HepG2 (cell line): Measurements from ENCODE around the gene PRSS33. TPM values are rescaled to one million over a fixed set of nuclear protein-coding genes. Genes with fewer than 3 reads are reported as not detected.

Experiments
- FOXM1 ChIP-seq: sonication (generic); formaldehyde crosslinking; IDR thresholded peaks from 2 replicates; pipeline ENCODE4 v1.5.0; 2020; ENCODE audit warnings: missing genetic modification reagents
- KDM4B ChIP-seq: sonication (generic); formaldehyde crosslinking; IDR thresholded peaks from 2 replicates; pipeline ENCODE4 v1.4.0; 2020; ENCODE audit warnings: missing genetic modification reagents
- NCOA1 ChIP-seq: sonication (generic); formaldehyde crosslinking; IDR thresholded peaks from 2 replicates; pipeline ENCODE4 v1.9.0; 2021; ENCODE audit warnings: missing genetic modification reagents
- NKX3-1 ChIP-seq: sonication (generic); formaldehyde crosslinking; IDR thresholded peaks from 2 replicates; pipeline ENCODE4 v1.5.0; 2020; ENCODE audit warnings: missing genetic modification reagents
- NONO ChIP-seq, 2 experiments: fragments of 450-650 bp in 1 of 2; sonication (generic) in 1 of 2; formaldehyde crosslinking in 1 of 2; IDR thresholded peaks in 1 of 2; conservative IDR thresholded peaks in 1 of 2; 2 replicates each; pipeline versions ENCODE4 v1.6.1 to v1.8.0; 2017 to 2022; ENCODE audit warnings: mild to moderate bottlenecking in 1 of 2, missing genetic modification reagents in 1 of 2, moderate library complexity in 1 of 2
- PAWR ChIP-seq: sonication (generic); formaldehyde crosslinking; IDR thresholded peaks from 2 replicates; pipeline ENCODE4 v1.4.0; 2020; ENCODE audit warnings: missing genetic modification reagents, mild to moderate bottlenecking, borderline replicate concordance
- POLR2A ChIP-seq, 2 experiments: IDR thresholded peaks; 2 replicates each; pipeline ENCODE4 v1.6.1; 2011; ENCODE audit warnings: low read depth in 2 of 2, low read length in 2 of 2, mild to moderate bottlenecking in 1 of 2, moderate library complexity in 1 of 2; ENCODE audit not compliant: insufficient read depth in 1 of 2
- PRPF4 ChIP-seq: fragments of 200-400 bp; formaldehyde crosslinking; IDR thresholded peaks from 2 replicates; pipeline ENCODE4 v1.6.1; 2016; ENCODE audit warnings: low read length, low read depth; ENCODE audit not compliant: poor library complexity, severe bottlenecking
- RBM22 ChIP-seq: fragments of 200-400 bp; formaldehyde crosslinking; optimal IDR thresholded peaks from 2 replicates; pipeline ENCODE3; 2017; ENCODE audit warnings: mild to moderate bottlenecking, low read length, moderate library complexity
- TAF1 ChIP-seq: sonication (generic); formaldehyde crosslinking; IDR thresholded peaks from 2 replicates; pipeline ENCODE4 v1.4.0; 2020; ENCODE audit warnings: missing genetic modification reagents
- ZBTB38 ChIP-seq: sonication (generic); formaldehyde crosslinking; IDR thresholded peaks from 2 replicates; pipeline ENCODE4 v1.5.1; 2020; ENCODE audit warnings: mild to moderate bottlenecking, missing genetic modification reagents
- ZNF451 ChIP-seq: sonication (generic); formaldehyde crosslinking; IDR thresholded peaks from 2 replicates; pipeline ENCODE4 v1.5.0; 2020; ENCODE audit warnings: mild to moderate bottlenecking, missing genetic modification reagents
- ZNF598 ChIP-seq: sonication (generic); formaldehyde crosslinking; IDR thresholded peaks from 2 replicates; pipeline ENCODE4 v1.5.1; 2020; ENCODE audit warnings: mild to moderate bottlenecking, missing genetic modification reagents, borderline replicate concordance
- ZNF75D ChIP-seq: sonication (generic); formaldehyde crosslinking; IDR thresholded peaks from 2 replicates; pipeline ENCODE4 v1.8.1; 2023; ENCODE audit warnings: missing genetic modification reagents, mild to moderate bottlenecking, borderline replicate concordance
- ZSCAN20 ChIP-seq: sonication (generic); formaldehyde crosslinking; IDR thresholded peaks from 2 replicates; pipeline ENCODE4 v1.4.0; 2020; ENCODE audit warnings: missing genetic modification reagents, mild to moderate bottlenecking, borderline replicate concordance
- ZSCAN22 ChIP-seq: sonication (generic); formaldehyde crosslinking; IDR thresholded peaks from 2 replicates; pipeline ENCODE4 v1.4.0; 2020; ENCODE audit warnings: mild to moderate bottlenecking, missing genetic modification reagents
- polyA plus RNA-seq, 8 experiments: library from polyadenylated mRNA; depleted of rRNA in 3 of 8; stranded (reverse) in 7 of 8; unstranded in 1 of 8; fragments of >200 nt; fragmentation: Illumina TruSeq in 4 of 8; extraction: Trizol in 4 of 8; gene quantifications; 2 replicates each; pipeline versions ENCODE4 v1.2.1 to v1.2.3, GENCODE V29; 2011 to 2016; ENCODE audit warnings: low read depth in 4 of 8, missing spikeins in 1 of 8, mixed read lengths in 1 of 8; ENCODE audit not compliant: insufficient read depth in 1 of 8
- total RNA-seq, 5 experiments: library from RNA; depleted of rRNA; stranded (reverse); fragments of >200 nt; fragmentation: Illumina TruSeq; extraction: Trizol; gene quantifications; 2 replicates each; pipeline ENCODE4 v1.2.3, GENCODE V29; 2016; ENCODE audit warnings: low read depth in 1 of 5
- TF ChIP-seq, protein P1 (sequence below): sonication (generic); formaldehyde crosslinking; IDR thresholded peaks from 2 replicates; pipeline ENCODE4 v1.8.1; 2023; ENCODE audit warnings: mild to moderate bottlenecking, missing genetic modification reagents
- TF ChIP-seq, protein P2 (sequence below): sonication (generic); formaldehyde crosslinking; IDR thresholded peaks from 2 replicates; pipeline ENCODE4 v1.5.1; 2020; ENCODE audit warnings: mild to moderate bottlenecking, missing genetic modification reagents, borderline replicate concordance
- TF ChIP-seq, protein P3 (sequence below): IDR thresholded peaks from 2 replicates; pipeline ENCODE4 v1.6.1; 2012; ENCODE audit warnings: low read depth, low read length, improper control_type of control experiment
- TF ChIP-seq, protein P4 (sequence below): sonication (generic); formaldehyde crosslinking; IDR thresholded peaks from 2 replicates; pipeline ENCODE4 v1.8.1; 2023; ENCODE audit warnings: mild to moderate bottlenecking, missing genetic modification reagents
- TF ChIP-seq, protein P5 (sequence below): sonication (generic); formaldehyde crosslinking; IDR thresholded peaks from 2 replicates; pipeline ENCODE4 v1.5.0; 2020; ENCODE audit warnings: missing genetic modification reagents
- TF ChIP-seq, protein P6 (sequence below): sonication (generic); formaldehyde crosslinking; IDR thresholded peaks from 2 replicates; pipeline ENCODE4 v1.4.0; 2020; ENCODE audit warnings: missing genetic modification reagents

The PRSS33 gene
- total and polyA plus RNA-seq, 2 of the 13 experiments (the other 11 are each of a cell fraction or from before 2014, with no cell fraction given): not detected

DNA sequence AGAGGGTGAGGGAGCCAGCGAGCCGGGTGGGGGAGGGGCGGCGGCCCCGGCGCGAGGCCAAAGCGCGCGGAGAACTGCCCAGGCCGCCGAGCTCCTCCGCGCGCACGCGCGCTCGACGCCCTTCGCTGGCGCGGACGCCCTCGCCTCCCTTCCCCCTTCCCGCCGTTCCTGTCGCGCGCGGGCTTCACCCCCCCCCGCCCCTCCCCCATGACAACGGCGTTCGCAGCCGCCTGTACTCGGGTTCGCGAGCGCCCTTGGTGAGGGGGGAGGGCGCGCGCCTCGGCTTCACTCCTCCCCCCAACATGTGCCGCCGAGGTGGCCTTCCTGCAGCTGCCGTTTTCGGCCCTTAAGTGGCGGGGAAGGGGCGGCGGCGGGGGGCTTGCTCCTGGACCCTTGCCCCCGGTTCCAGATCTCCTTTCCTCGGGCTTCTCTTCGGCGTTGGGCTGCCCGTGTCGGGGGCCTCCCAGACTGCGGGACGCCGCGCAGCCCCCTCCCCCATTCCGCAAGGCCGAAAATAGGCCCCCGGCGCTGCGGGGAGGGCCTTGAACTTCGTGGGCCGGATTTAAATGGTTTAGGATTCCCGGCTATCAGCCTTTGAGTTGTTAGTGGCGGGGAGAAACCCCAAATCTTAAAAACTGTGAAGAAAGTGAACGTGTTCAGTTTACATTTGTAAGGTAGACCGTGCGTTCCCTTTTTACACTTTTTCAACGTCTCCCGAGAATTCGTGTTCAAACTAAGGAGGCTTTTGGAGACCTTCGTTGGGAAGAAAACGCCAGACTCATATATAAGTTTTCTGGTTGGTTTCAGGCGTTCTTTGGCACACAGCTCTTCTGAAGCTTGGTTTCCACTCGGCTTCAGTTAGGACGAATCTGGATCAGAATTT lies 34.3 kb downstream of the PRSS33 start (continued):
- TF ChIP-seq, protein P1, sequence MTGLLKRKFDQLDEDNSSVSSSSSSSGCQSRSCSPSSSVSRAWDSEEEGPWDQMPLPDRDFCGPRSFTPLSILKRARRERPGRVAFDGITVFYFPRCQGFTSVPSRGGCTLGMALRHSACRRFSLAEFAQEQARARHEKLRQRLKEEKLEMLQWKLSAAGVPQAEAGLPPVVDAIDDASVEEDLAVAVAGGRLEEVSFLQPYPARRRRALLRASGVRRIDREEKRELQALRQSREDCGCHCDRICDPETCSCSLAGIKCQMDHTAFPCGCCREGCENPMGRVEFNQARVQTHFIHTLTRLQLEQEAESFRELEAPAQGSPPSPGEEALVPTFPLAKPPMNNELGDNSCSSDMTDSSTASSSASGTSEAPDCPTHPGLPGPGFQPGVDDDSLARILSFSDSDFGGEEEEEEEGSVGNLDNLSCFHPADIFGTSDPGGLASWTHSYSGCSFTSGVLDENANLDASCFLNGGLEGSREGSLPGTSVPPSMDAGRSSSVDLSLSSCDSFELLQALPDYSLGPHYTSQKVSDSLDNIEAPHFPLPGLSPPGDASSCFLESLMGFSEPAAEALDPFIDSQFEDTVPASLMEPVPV (CRISPR knock-in tag): no peak
- TF ChIP-seq ZSCAN22 (CRISPR knock-in tag) (no peak), FOXM1 (CRISPR knock-in tag) (no peak), KDM4B (CRISPR knock-in tag) (no peak), ZSCAN20 (CRISPR knock-in tag) (0 out of 2 replicates have a peak, but pooled peaks have one; percentile 37), RBM22 (no peak), NKX3-1 (CRISPR knock-in tag) (0 out of 2 replicates have a peak, but pooled peaks have one; percentile 21), NONO (IDR thresholded peaks at IDR 0.05) (no peak), NONO (CRISPR knock-in tag; conservative IDR thresholded peaks at IDR 0.05) (no peak), ZNF75D (no peak), ZNF451 (CRISPR knock-in tag) (0 out of 2 replicates have a peak, but pooled peaks have one; percentile 11), PAWR (no peak), POLR2A (IDR thresholded peaks at IDR 0.05; ENCODE audit: insufficient read depth in 1 of 2, low read depth in 2 of 2, low read length in 2 of 2) (0 out of 4 replicates have a peak, but pooled peaks of 1 of the 2 experiments have one; percentile 23), TAF1 (CRISPR knock-in tag) (no peak), ZBTB38 (no peak), NCOA1 (CRISPR knock-in tag) (no peak), PRPF4 (peak; percentile 5), ZNF598 (CRISPR knock-in tag) (no peak)
- TF ChIP-seq, protein P2, sequence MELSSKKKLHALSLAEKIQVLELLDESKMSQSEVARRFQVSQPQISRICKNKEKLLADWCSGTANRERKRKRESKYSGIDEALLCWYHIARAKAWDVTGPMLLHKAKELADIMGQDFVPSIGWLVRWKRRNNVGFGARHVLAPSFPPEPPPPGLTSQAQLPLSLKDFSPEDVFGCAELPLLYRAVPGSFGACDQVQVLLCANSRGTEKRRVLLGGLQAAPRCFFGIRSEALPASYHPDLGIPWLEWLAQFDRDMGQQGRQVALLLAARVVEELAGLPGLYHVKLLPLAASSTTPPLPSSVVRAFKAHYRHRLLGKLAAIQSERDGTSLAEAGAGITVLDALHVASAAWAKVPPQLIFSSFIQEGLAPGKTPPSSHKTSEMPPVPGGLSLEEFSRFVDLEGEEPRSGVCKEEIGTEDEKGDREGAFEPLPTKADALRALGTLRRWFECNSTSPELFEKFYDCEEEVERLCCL (CRISPR knock-in tag): 0 out of 2 replicates have a peak, but pooled peaks have one; percentile 42
- TF ChIP-seq, protein P3, sequence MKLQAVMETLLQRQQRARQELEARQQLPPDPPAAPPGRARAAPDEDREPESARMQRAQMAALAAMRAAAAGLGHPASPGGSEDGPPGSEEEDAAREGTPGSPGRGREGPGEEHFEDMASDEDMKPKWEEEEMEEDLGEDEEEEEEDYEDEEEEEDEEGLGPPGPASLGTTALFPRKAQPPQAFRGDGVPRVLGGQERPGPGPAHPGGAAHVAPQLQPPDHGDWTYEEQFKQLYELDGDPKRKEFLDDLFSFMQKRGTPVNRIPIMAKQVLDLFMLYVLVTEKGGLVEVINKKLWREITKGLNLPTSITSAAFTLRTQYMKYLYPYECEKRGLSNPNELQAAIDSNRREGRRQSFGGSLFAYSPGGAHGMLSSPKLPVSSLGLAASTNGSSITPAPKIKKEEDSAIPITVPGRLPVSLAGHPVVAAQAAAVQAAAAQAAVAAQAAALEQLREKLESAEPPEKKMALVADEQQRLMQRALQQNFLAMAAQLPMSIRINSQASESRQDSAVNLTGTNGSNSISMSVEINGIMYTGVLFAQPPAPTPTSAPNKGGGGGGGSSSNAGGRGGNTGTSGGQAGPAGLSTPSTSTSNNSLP: no peak
- TF ChIP-seq, protein P4, sequence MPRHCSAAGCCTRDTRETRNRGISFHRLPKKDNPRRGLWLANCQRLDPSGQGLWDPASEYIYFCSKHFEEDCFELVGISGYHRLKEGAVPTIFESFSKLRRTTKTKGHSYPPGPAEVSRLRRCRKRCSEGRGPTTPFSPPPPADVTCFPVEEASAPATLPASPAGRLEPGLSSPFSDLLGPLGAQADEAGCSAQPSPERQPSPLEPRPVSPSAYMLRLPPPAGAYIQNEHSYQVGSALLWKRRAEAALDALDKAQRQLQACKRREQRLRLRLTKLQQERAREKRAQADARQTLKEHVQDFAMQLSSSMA (CRISPR knock-in tag): no peak
- TF ChIP-seq, protein P5, sequence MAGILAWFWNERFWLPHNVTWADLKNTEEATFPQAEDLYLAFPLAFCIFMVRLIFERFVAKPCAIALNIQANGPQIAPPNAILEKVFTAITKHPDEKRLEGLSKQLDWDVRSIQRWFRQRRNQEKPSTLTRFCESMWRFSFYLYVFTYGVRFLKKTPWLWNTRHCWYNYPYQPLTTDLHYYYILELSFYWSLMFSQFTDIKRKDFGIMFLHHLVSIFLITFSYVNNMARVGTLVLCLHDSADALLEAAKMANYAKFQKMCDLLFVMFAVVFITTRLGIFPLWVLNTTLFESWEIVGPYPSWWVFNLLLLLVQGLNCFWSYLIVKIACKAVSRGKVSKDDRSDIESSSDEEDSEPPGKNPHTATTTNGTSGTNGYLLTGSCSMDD: no peak
- TF ChIP-seq, protein P6, sequence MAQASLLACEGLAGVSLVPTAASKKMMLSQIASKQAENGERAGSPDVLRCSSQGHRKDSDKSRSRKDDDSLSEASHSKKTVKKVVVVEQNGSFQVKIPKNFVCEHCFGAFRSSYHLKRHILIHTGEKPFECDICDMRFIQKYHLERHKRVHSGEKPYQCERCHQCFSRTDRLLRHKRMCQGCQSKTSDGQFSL (CRISPR knock-in tag): peak; percentile 91
